AG04450 (cell line): Measurements from ENCODE around the gene VSTM2A. TPM values are rescaled to one million over a fixed set of nuclear protein-coding genes. Genes with fewer than 3 reads are reported as not detected.

Source experiments
- CTCF ChIA-PET: fragments of 300-600, 350-600 bp; formaldehyde crosslinking; extraction: SDS; loops from one replicate; lab custom pipeline; 2022; ENCODE audit warnings: antibody characterized with exemption, inconsistent platforms; lab: Charles Lee
- POLR2A ChIA-PET: fragments of 350-600 bp; formaldehyde crosslinking; extraction: SDS; loops from one replicate; lab custom pipeline; 2021; ENCODE audit warnings: antibody characterized with exemption, inconsistent platforms; lab: Yijun Ruan, JAX
- DNase-seq: peaks from one replicate; pipeline ENCODE4 v3.0.0-alpha.2; 2011; ENCODE audit warnings: low read depth, low spot score
- H3K27ac ChIP-seq: one replicate; pipeline ENCODE4 v1.5.1; 2012; ENCODE audit warnings: low read depth, low read length, control low read depth
- H3K27me3 ChIP-seq: one replicate; pipeline ENCODE4 v1.6.0; 2012; ENCODE audit warnings: low read length; ENCODE audit not compliant: control insufficient read depth, insufficient read depth
- H3K4me3 ChIP-seq: 2 replicates; pipeline ENCODE4 v1.5.1; 2011; ENCODE audit warnings: mild to moderate bottlenecking, low read depth, low read length, control low read depth
- H3K9me3 ChIP-seq: 2 replicates; pipeline ENCODE4 v1.5.1; 2012; ENCODE audit warnings: low read length; ENCODE audit not compliant: control insufficient read depth, insufficient read depth
- CTCF ChIP-seq: IDR thresholded peaks from 2 replicates; pipeline ENCODE4 v1.5.1; 2011; ENCODE audit warnings: low read depth, low read length, control low read depth, inconsistent platforms
- polyA plus RNA-seq: library from polyadenylated mRNA; depleted of rRNA; stranded (reverse); fragments of >200 nt; gene quantifications from 2 replicates; pipeline ENCODE4 v1.2.3, GENCODE V29; 2011

VSTM2A gene
- polyA plus RNA-seq, 1 experiment, result not detected

- POLR2A ChIA-PET, result no interaction called here
- DNase-seq, result no peak
- H3K27ac ChIP-seq, result no peak overlapping the region
- TF ChIP-seq CTCF, result no peak
- H3K9me3 ChIP-seq, result no peaks in the 10 kb centered on the region; the same call in 1 of the 2 replicates
- CTCF ChIA-PET, result no interaction called here
- H3K27me3 ChIP-seq, result peaks cover 23% of the 10 kb centered on the region
- H3K4me3 ChIP-seq, result no peak overlapping the region
Measured at GRCh38 chr7:54544149-54544526, 2.0 kb downstream of the VSTM2A start.

GRCh38 chr7:54544527-54545240, 2.5 kb downstream of the VSTM2A start:
- TF ChIP-seq CTCF, result no peak
- ChIA-PET CTCF (no interaction called here), POLR2A (no interaction called here)
- no peak for DNase-seq
- Histone ChIP-seq H3K27me3 (peaks cover 23% of the 10 kb centered on the region), H3K27ac (no peak overlapping the region), H3K9me3 (no peaks in the 10 kb centered on the region; the same call in 1 of the 2 replicates), H3K4me3 (no peak overlapping the region)

- TF ChIP-seq CTCF, result no peak
- POLR2A ChIA-PET, result no interaction called here
- no peak for DNase-seq
- Histone ChIP-seq H3K27ac (no peak overlapping the region), H3K9me3 (no peaks in the 10 kb centered on the region; the same call in 1 of the 2 replicates), H3K27me3 (peaks cover 23% of the 10 kb centered on the region), H3K4me3 (no peak overlapping the region)
- CTCF ChIA-PET, result no interaction called here
Measured at GRCh38 chr7:54545241-54545563, 3.0 kb downstream of the VSTM2A start.

GRCh38 chr7:54546081-54546985, 4.2 kb downstream of the VSTM2A start:
- DNase-seq, result no peak
- TF ChIP-seq CTCF, result no peak
- H3K4me3 ChIP-seq, result no peak overlapping the region
- ChIA-PET POLR2A (no interaction called here), CTCF (no interaction called here)
- H3K27me3 ChIP-seq, result peaks cover 20% of the 10 kb centered on the region
- no peak overlapping the region for H3K27ac ChIP-seq
- no peaks in the 10 kb centered on the region; the same call in 1 of the 2 replicates for H3K9me3 ChIP-seq

- ChIA-PET CTCF (no interaction called here), POLR2A (no interaction called here)
- Histone ChIP-seq H3K27me3 (peaks cover 16% of the 10 kb centered on the region), H3K9me3 (no peaks in the 10 kb centered on the region; the same call in 1 of the 2 replicates), H3K4me3 (no peak overlapping the region), H3K27ac (no peak overlapping the region)
- DNase-seq, result no peak
- TF ChIP-seq CTCF, result no peak
Measured at GRCh38 chr7:54546986-54547314, 4.8 kb downstream of the VSTM2A start.
